ENCODE results near the gene FOXK2. TPM values are rescaled to one million over a fixed set of nuclear protein-coding genes. Genes with fewer than 3 reads are reported as not detected.

The FOXK2 gene
- total RNA-seq, 2 experiments from 2014 or later: 59.6 to 63.2 TPM

DNA sequence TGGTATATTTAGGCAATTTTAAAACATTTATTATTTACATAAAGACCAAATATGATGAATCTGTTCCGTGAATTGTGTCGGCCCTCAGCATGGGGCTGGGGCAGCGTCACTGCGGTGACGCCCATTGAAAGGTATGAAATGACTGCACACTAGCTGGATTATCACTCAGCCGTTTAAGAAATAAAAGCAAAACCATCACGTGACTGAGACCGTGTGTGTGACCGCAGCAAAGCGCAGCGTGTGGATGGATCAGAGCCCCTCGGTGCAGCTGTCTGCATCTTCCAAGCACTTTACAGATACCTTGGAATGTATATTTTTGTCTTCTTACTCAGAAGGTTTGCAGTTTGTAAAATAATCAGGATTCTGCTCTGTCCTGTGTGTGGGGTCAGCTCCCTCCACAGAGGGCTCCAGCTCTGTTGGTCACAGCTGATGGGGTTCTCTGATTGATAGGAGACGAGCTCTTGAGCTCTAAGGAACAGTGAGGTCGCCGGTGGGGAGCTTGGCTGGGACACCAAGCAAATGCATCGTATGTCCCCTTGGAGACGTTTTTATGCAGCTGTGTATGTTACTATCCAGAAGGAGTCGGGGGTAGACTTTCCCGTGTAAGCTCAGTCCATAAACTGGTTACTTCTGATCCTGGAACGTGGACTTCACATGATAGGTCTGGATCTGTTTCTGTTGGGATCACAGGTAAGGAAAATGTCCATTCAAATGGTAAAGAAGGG, 83.6 kb downstream of the FOXK2 start:
- H3K4me3 Mint-ChIP-seq: no peak overlapping the region
- no peak for DNase-seq
- ChIA-PET CTCF (interaction anchor here (0.6 to 1.9 kb wide), 3 partner anchors 11 to 278 kb away, joined by 3 to 6 read pairs (median 4); no protein-coding TSS in a partner anchor), POLR2A (no interaction called here)
- peaks cover 15% of the 10 kb centered on the region for H3K4me1 Mint-ChIP-seq
- H3K27me3 Mint-ChIP-seq: no peaks in the 10 kb centered on the region
- H3K9me3 Mint-ChIP-seq: no peaks in the 10 kb centered on the region
- H3K27ac Mint-ChIP-seq: peak overlapping the region; percentile 56
- peaks cover 38% of the 10 kb centered on the region for H3K36me3 Mint-ChIP-seq (ENCODE audit: low read depth)

DNA sequence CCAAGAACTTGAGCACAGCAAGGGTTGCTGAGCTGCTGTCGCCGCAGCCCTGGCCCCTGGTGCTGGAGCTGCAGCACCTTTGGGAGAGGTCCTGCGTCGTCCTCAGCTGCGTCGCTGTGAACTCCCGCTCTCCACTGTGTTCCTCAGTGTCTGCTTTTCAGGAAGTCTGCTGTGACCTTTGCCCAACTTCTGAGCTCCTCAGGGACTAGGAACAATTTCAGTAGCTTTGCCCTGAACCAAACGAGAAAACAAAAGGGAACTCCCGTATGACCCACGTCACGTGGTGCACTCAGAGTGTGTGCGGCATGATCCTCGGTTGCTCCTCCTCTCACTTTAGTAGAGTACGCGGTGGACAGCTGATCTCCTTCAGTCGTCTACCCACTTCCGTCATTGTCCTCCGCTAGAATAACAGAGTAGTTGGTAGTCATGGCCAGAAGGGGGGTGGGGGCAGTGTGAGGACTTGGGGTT, 84.5 kb downstream of the FOXK2 start:
- ChIA-PET CTCF (interaction anchor here (1.9 kb wide), 1 partner anchor 12 kb away, joined by 6 read pairs; no protein-coding TSS in a partner anchor), POLR2A (no interaction called here)
- peak; percentile 61 for DNase-seq
- no peaks in the 10 kb centered on the region for H3K27me3 Mint-ChIP-seq
- peak overlapping the region; percentile 56 for H3K27ac Mint-ChIP-seq
- peaks cover 35% of the 10 kb centered on the region for H3K36me3 Mint-ChIP-seq (ENCODE audit: low read depth)
- no peaks in the 10 kb centered on the region for H3K9me3 Mint-ChIP-seq
- H3K4me3 Mint-ChIP-seq: no peak overlapping the region
- H3K4me1 Mint-ChIP-seq: peaks cover 15% of the 10 kb centered on the region

DNA sequence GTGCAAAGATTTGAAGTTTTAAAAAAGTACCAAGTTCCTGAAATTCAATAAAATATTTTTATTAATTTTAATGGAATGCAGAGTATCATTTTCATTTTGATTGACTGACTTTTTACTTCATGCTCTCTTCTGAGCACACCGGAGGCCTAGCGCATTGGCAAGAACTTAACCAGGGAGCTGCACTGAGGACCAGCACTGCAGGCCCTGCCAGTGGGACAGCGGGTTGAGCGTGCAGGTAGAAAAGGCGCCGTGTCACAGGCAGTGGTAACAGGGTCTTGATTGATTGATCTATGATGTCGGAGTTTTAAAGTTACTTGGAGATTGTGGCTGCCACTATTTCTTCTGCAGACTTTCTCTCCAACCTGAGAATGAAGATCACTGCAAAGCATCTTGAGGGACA, 85.0 kb downstream of the FOXK2 start:
- Mint-ChIP-seq H3K4me1 (peaks cover 15% of the 10 kb centered on the region), H3K36me3 (ENCODE audit: low read depth) (peaks cover 38% of the 10 kb centered on the region), H3K4me3 (no peak overlapping the region), H3K9me3 (no peaks in the 10 kb centered on the region), H3K27me3 (no peaks in the 10 kb centered on the region), H3K27ac (peak overlapping the region; percentile 56)
- ChIA-PET POLR2A (no interaction called here), CTCF (interaction anchor here (1.9 kb wide), 1 partner anchor 12 kb away, joined by 6 read pairs; no protein-coding TSS in a partner anchor)
- DNase-seq: no peak

DNA sequence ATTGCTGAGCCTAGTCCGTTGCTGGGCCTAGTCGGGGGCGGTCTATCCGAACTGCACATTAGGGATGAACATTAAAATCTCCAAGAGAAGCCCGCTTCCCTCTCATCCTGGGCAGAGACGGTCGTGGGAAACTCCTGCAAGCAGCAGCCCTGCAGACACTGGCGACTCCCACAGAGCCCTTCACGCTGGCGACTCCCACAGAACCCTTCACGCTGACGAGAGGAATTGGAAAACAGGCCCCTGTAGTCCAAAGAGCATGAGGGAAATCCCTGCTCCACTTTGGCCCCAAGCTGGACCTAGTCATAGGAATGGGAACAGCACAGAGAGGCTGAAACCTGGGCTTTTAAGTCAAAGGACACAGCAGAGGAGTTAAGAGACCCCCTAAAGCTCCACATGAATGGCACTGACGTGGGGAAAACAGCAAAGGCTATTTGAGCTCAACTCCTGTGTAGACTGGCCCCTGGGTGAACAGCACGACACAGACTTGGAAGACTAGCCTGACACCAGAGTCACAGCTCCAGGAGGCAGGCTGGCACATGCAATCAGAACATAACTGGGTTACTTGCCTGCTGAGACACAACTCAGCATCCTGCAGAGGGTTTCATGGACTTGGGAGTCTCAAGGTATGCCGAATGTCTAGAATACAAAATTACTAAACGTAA, 86.5 kb downstream of the FOXK2 start:
- ChIA-PET CTCF (interaction anchor here (0.8 kb wide), 1 partner anchor 26 kb away, joined by 3 read pairs; no protein-coding TSS in a partner anchor), POLR2A (no interaction called here)
- no peak for DNase-seq
- H3K4me3 Mint-ChIP-seq: no peak overlapping the region
- no peaks in the 10 kb centered on the region for H3K27me3 Mint-ChIP-seq
- no peak overlapping the region for H3K27ac Mint-ChIP-seq
- peaks cover 41% of the 10 kb centered on the region for H3K36me3 Mint-ChIP-seq (ENCODE audit: low read depth)
- H3K9me3 Mint-ChIP-seq: no peaks in the 10 kb centered on the region
- peaks cover 15% of the 10 kb centered on the region for H3K4me1 Mint-ChIP-seq

DNA sequence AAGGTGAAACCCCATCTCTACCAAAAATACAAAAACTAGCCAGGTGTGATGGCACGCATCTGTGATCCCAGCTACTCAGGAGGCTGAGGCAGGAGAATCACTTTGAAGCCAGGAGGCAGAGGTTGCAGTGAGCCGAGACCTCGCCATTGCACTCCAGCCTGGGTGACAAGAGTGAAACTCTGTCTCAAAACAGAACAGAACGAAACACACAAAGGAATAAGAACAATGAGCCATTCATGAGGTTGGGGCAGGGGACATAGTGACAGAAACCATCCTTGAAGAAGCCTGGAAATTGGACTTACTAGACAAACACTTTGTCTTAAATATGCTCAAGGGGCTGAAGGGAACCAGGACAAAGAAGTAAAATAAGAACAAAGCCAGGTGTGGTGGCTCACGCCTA, 89.3 kb downstream of the FOXK2 start:
- Mint-ChIP-seq H3K27ac (no peak overlapping the region), H3K27me3 (no peaks in the 10 kb centered on the region), H3K4me1 (peaks cover 5% of the 10 kb centered on the region), H3K36me3 (ENCODE audit: low read depth) (peaks cover 23% of the 10 kb centered on the region), H3K9me3 (no peaks in the 10 kb centered on the region), H3K4me3 (no peak overlapping the region)
- POLR2A ChIA-PET: no interaction called here
- CTCF ChIA-PET: interaction anchor here (1.1 kb wide), 1 partner anchor 14 kb away, joined by 3 read pairs; no protein-coding TSS in a partner anchor
- no peak for DNase-seq

DNA sequence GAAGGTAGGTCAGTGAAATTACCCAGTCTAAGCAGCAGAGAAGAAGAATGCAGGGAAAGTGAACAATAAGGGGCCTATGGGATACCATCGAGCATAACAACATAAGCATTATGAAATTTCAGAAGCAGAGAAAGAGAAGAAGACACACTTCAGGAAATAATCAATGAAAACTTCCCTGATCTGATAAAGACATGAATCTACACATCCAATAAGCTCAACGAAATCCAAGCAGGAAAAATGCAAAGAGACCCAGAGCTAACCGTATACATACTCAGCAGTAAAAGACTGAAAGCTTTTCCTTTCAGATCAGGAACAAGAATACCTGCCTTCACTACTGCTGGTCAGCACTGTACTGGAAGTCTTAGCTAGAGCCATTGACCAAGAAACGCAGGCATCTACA, 90.1 kb downstream of the FOXK2 start:
- H3K27me3 Mint-ChIP-seq: no peaks in the 10 kb centered on the region
- peaks cover 19% of the 10 kb centered on the region for H3K36me3 Mint-ChIP-seq (ENCODE audit: low read depth)
- peak overlapping the region; percentile 34 for H3K27ac Mint-ChIP-seq
- DNase-seq: no peak
- no peaks in the 10 kb centered on the region for H3K4me1 Mint-ChIP-seq
- H3K9me3 Mint-ChIP-seq: no peaks in the 10 kb centered on the region
- ChIA-PET CTCF (interaction anchor here (1.1 kb wide), 1 partner anchor 15 kb away, joined by 3 read pairs; no protein-coding TSS in a partner anchor), POLR2A (no interaction called here)
- no peak overlapping the region for H3K4me3 Mint-ChIP-seq

DNA sequence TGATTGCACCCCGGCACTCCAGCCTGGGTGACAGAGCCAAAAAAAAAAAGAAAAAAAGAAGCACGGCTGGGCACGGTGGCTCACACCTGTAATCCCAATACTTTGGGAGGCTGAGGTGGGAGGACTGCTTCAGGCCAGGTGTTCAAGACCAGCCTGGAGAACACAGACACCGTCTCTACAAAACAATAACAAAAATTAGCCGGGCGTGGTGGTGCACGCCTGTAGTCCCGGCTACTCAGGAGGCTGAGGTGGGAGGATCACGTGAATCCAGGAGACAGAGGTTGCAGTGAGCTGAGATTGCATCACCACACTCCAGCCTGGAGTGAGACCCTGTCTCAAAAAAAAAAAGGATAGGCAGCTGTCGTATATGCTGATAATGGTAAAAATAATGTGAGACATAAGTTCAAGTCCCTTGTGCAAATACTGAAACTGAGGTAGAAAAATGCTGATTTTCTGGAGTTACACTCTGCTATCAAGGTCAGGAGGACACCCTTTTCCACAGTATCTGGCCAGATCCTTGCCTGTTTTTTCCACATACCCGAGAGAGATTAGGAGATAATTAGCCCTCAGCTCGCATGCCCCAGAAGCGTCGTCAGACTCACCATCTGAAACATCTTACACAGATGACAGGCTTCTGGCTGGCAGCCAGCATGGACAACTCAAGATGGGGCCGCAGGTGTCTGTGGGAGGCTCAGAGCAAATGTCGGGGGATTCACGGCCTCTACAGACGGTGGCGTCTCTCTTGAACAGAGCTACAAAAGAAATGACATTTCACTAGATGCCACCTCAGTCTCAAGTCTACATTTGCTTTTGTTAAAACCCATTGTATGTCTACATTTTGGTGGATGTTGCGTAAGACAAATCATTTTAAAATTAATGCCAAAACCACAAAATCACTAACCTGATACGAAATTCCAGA, 91.9 kb downstream of the FOXK2 start:
- H3K4me3 Mint-ChIP-seq: no peak overlapping the region
- no peaks in the 10 kb centered on the region for H3K27me3 Mint-ChIP-seq
- H3K36me3 Mint-ChIP-seq (ENCODE audit: low read depth): peaks cover 22% of the 10 kb centered on the region
- CTCF ChIA-PET: no interaction called here
- H3K27ac Mint-ChIP-seq: no peak overlapping the region
- POLR2A ChIA-PET: no interaction called here
- DNase-seq: no peak
- no peaks in the 10 kb centered on the region for H3K9me3 Mint-ChIP-seq
- H3K4me1 Mint-ChIP-seq: no peaks in the 10 kb centered on the region

DNA sequence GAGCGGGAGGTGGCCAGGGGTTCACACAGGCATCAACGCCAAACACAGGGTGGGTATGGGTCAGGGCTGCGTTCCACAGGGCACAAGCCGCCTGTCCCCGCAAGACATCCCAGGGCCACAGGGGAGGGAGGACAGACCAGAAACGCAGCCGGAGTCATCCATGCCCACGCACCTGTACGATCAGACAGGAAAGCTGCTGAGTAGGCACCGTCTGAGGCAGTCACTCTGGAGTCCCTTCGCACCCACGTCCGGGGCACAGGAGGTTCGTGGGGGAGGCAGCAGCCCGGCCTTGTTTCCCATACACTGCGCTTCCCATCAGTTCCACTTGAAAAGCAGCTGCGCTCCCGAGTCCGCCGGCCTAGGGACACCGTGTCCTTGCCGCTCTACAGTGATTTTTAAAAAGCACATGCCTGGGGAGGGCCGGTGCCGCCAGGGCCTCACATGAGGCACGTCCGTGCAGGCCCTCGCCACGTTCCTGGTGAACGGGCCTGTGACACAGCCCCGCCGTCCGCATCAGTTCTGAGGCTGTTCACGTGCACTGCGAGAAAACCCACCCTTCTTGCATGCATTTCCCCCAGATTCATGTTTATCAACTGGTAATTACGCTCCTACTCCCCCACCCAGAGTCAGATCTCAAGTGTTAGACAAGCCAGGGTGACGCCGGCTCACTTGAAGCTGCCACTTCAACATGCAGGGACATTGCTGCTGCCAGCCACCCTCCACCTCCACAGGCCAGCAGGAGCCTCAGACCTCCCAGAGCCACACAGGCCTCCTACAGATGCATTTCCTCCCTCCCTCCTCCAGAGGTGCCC, 94.0 kb downstream of the FOXK2 start:
- no peak overlapping the region for H3K4me3 Mint-ChIP-seq
- no peaks in the 10 kb centered on the region for H3K9me3 Mint-ChIP-seq
- ChIA-PET CTCF (no interaction called here), POLR2A (no interaction called here)
- DNase-seq: no peak
- H3K4me1 Mint-ChIP-seq: no peaks in the 10 kb centered on the region
- no peak overlapping the region for H3K27ac Mint-ChIP-seq
- no peaks in the 10 kb centered on the region for H3K27me3 Mint-ChIP-seq
- H3K36me3 Mint-ChIP-seq (ENCODE audit: low read depth): peaks cover 28% of the 10 kb centered on the region

DNA sequence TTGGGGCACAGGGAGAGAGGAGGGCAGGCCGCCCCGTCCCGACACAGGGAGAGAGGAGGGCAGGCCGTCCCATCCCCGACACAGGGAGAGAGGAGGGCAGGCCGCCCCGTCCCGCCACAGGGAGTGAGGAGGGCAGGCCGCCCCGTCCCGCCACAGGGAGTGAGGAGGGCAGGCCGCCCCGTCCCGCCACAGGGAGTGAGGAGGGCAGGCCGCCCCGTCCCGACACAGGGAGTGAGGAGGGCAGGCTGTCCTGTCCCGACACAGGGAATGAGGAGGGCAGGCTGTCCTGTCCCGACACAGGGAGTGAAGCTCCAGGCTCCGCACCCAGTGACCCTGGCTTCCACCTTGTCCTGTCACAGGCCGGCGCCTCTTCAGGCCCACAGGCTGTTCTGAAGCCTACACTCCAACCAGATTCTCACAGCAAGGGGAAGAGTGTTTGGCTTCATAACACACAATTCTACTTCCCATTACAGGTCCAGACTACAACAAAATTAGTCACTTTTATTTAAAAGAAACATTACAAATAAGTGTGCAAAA, 94.6 kb downstream of the FOXK2 start:
- no peak for DNase-seq
- POLR2A ChIA-PET: no interaction called here
- Mint-ChIP-seq H3K4me1 (no peaks in the 10 kb centered on the region), H3K27me3 (no peaks in the 10 kb centered on the region), H3K27ac (no peak overlapping the region), H3K9me3 (no peaks in the 10 kb centered on the region), H3K4me3 (no peak overlapping the region), H3K36me3 (ENCODE audit: low read depth) (peaks cover 34% of the 10 kb centered on the region)
- CTCF ChIA-PET: no interaction called here

DNA sequence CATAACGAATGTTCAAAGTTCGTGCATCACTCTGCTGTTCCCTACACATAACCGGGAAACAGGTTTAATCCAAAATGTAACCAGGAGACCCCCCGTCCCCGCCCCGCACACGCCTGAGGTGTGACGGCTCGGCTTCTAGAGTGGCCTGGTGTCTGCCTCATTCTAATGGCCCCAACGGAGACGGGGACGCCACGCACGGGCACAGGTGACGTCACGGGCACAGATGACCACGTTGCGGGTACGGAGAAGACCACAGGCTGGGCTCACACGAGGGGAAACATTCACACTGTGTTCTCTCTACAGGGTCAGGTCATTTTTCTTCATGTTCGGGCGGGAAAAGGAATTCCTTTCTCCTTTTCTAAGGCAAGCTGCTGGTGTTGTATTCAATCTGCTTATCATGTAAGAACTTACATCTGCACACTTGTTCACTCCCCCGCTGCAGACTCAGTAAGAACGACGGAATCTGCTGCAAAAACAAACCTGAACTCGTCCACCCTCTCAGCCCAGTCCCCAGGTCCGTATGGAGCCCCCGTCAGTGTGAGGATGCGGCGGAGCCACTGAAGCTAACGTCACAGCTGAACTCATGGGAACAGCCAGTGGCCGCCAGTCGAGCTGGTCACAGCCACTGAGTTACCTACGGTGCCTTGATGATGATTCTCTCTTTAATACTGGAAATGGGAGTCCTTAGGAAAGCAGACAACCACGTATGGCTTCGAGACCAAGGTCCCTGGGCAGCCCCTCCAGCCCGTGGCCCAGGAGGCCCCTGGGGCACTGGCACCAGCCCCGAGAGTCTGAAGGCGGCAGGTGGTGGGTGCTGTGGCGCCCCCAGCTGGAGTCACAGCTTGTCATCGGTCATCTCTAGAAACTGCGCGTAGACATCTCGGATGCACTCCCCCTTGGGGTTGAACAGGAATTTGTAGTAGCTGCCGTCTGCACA, 95.8 kb downstream of the FOXK2 start:
- ChIA-PET POLR2A (no interaction called here), CTCF (no interaction called here)
- peaks cover 33% of the 10 kb centered on the region for H3K36me3 Mint-ChIP-seq (ENCODE audit: low read depth)
- DNase-seq: no peak
- H3K4me1 Mint-ChIP-seq: no peaks in the 10 kb centered on the region
- no peak overlapping the region for H3K27ac Mint-ChIP-seq
- no peak overlapping the region for H3K4me3 Mint-ChIP-seq
- no peaks in the 10 kb centered on the region for H3K27me3 Mint-ChIP-seq
- no peaks in the 10 kb centered on the region for H3K9me3 Mint-ChIP-seq

DNA sequence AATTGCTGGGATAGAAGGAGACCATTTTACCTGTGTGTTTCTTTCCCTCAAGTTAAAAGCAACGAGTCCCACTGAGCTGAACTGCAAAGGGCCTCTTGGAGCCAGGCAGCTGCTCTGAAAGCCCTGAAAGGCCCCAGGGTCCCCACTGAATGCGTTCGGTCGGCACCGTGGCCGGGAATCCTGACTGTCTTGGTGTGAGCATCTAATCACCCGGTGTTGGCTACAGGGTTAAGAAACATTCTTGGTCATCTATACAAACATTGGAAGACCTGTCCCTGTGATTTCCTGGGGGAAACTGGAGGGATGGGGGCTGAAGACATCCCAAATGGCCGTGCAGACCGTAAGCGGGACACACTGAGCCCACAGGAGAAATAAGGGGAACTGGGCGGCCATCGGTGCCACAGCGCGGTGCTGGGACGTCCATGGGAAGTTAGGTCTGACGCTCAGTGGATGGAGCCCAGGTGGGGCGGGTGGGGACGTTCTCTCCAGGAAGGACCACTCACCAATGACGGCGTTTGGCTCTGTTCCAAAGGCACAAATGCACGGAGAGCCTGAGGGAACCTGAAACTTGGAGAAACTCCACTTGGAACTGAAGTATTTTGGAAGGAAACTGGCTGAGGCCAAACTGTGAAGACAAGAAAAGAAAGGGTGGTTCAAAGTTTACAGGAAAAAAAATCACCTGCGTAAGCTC, 96.6 kb downstream of the FOXK2 start:
- POLR2A ChIA-PET: no interaction called here
- Mint-ChIP-seq H3K36me3 (ENCODE audit: low read depth) (peaks cover 37% of the 10 kb centered on the region), H3K27ac (no peak overlapping the region), H3K27me3 (no peaks in the 10 kb centered on the region), H3K9me3 (no peaks in the 10 kb centered on the region), H3K4me3 (no peak overlapping the region), H3K4me1 (no peaks in the 10 kb centered on the region)
- no peak for DNase-seq
- CTCF ChIA-PET: no interaction called here

Data from activated CD4-positive, alpha-beta T cell treated with anti-CD3 and anti-CD28 coated beads, Interleukin-2, amount 10 ng/mL, durations not matched to agents 7 days and 5 days (primary cell).